Neutrophil (primary cell): ENCODE measurements around the gene RSPH6A.
A peak's percentile ranks its signal among the peaks of the same experiment; 100 is the strongest.

ENCODE experiments used
- H3K27ac ChIP-seq: fragments of 200-600 bp; sonication (generic); 2 replicates; pipeline ENCODE4 v1.5.1; 2016; ENCODE audit warnings: mild to moderate bottlenecking, moderate library complexity
- H3K27me3 ChIP-seq: fragments of 200-600 bp; sonication (generic); 2 replicates; pipeline ENCODE4 v1.6.0; 2016; ENCODE audit warnings: mild to moderate bottlenecking
- H3K36me3 ChIP-seq: fragments of 200-600 bp; sonication (generic); 2 replicates; pipeline ENCODE4 v1.5.1; 2017
- H3K4me1 ChIP-seq, 2 experiments: fragments of 200-600 bp in 1 of 2; sonication (generic) in 1 of 2; 1 replicate in 1 of 2; 2 replicates in 1 of 2; pipeline versions ENCODE4 v1.5.1 to v1.6.1; 2013 to 2016; ENCODE audit warnings: low read depth in 1 of 2, low read length in 1 of 2, mild to moderate bottlenecking in 1 of 2, moderate library complexity in 1 of 2; ENCODE audit not compliant: control insufficient read depth in 1 of 2, insufficient read depth in 1 of 2
- H3K4me3 ChIP-seq, 2 experiments: fragments of 200-600 bp in 1 of 2; sonication (generic) in 1 of 2; 1 replicate in 1 of 2; 2 replicates in 1 of 2; pipeline ENCODE4 v1.5.1; 2013 to 2016; ENCODE audit warnings: low read depth in 1 of 2, low read length in 1 of 2, mild to moderate bottlenecking in 1 of 2, moderate library complexity in 1 of 2
- H3K9me3 ChIP-seq: fragments of 200-600 bp; sonication (generic); 2 replicates; pipeline ENCODE4 v1.5.1; 2016
- TF ChIP-seq, protein P1 (sequence below): fragments of 200-600 bp; sonication (generic); IDR thresholded peaks from 2 replicates; pipeline ENCODE4 v1.5.1; 2016; ENCODE audit warnings: antibody characterized with exemption

The RSPH6A gene

DNA sequence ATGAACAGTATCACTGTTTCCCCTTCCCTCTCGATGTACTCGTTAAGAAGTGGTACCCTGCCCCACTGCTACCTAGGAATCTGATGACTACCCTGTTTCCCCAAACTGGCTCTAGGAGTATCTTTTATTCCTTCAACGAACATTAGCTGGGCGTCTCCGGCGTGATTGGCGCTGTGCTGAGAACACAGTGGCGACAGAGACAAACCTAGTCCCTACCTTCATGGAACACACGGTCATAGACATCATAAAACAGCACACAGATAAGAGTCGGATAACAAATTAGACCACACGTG, 47.1 kb upstream of the RSPH6A start:
- TF ChIP-seq, protein P1, sequence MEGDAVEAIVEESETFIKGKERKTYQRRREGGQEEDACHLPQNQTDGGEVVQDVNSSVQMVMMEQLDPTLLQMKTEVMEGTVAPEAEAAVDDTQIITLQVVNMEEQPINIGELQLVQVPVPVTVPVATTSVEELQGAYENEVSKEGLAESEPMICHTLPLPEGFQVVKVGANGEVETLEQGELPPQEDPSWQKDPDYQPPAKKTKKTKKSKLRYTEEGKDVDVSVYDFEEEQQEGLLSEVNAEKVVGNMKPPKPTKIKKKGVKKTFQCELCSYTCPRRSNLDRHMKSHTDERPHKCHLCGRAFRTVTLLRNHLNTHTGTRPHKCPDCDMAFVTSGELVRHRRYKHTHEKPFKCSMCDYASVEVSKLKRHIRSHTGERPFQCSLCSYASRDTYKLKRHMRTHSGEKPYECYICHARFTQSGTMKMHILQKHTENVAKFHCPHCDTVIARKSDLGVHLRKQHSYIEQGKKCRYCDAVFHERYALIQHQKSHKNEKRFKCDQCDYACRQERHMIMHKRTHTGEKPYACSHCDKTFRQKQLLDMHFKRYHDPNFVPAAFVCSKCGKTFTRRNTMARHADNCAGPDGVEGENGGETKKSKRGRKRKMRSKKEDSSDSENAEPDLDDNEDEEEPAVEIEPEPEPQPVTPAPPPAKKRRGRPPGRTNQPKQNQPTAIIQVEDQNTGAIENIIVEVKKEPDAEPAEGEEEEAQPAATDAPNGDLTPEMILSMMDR, result no peak
- no peaks in the 10 kb centered on the region for H3K36me3 ChIP-seq
- peaks cover 41% of the 10 kb centered on the region for H3K27me3 ChIP-seq
- H3K4me1 ChIP-seq, result peaks cover 18 to 20% of the 10 kb centered on the region in 2 experiments
- H3K27ac ChIP-seq, result peak overlapping the region; percentile 73
- H3K4me3 ChIP-seq, result peak overlapping the region; percentile 78 to 87
- H3K9me3 ChIP-seq, result no peaks in the 10 kb centered on the region

DNA sequence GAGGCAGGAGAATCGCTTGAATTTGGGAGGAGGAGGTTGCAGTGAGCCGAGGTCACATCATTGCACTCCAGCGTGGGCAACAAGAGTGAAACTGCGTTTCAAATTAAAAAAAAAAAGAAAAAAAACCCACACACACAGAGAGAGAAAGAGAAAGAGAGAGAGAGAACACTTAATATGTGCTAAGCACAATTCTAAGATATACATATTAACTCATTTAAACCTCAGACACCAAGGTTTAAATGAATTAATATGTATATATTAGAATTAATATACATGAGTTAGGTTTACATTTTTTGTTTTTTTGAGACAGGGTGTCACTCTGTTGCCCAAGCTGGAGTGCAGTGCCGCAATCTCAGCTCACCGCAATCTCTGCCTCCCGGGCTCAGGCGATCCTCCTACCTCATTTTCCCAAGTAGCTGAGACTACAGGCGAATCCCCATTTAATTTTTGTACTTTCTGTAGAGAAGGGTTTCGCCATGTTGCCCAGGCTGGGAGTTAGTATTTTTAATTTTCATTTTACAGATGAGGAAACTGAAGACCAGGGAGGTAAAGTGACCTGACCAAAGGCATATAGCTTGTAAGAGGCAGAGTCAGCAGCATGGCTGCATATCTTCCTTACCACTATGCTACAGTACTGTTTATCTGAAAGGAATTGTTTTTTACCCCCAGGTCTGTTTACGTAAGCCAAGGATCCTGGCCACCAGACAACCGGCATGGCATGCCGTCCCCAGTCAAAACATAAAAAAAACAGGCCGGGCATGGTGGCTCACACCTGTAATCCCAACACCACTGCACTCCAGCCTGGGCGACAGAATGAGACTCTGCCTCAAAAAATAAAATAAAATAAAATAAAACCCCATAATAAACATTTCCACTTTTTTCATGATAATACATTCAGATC, 45.5 kb upstream of the RSPH6A start:
- Histone ChIP-seq H3K9me3 (no peaks in the 10 kb centered on the region), H3K4me1 (peaks cover 18 to 20% of the 10 kb centered on the region in 2 experiments), H3K36me3 (peaks cover 5% of the 10 kb centered on the region), H3K27me3 (peaks cover 25% of the 10 kb centered on the region), H3K27ac (no peak overlapping the region), H3K4me3 (no peak overlapping the region)
- TF ChIP-seq, protein P1, result no peak

DNA sequence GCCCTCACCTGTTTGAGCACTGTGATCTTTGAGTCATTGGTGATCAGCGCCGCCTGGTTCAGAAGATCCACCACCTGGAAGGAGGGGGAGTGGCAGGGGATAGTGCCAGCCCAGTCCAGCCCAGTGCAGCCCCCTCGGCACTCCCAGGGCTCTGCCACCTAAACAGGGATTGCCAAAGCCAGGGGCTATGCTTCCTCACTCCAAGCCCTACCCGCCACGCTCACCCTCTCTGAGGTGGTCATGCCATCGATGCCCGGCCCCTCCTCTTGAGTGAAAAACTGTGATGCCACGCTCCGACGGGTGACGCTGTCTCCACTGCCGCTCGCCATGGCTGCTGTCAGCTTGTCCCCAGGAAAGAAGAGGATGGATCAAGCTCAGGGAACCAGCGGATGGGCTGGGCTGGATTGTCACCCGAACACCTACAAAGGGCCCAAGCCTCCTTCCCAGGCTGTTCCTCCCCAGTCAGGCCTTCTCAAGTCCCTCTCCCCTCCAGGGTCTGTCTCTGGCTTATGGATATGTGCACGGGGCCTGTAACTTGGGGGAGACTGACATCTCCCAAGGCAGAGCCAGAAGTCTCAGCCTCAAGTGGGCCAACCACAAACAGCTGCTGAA, 39.2 kb upstream of the RSPH6A start:
- no peaks in the 10 kb centered on the region for H3K4me1 ChIP-seq
- H3K9me3 ChIP-seq, result no peaks in the 10 kb centered on the region
- H3K27me3 ChIP-seq, result no peaks in the 10 kb centered on the region
- no peak overlapping the region for H3K4me3 ChIP-seq
- H3K36me3 ChIP-seq, result peaks cover 58% of the 10 kb centered on the region
- H3K27ac ChIP-seq, result no peak overlapping the region
- TF ChIP-seq, protein P1, result no peak

DNA sequence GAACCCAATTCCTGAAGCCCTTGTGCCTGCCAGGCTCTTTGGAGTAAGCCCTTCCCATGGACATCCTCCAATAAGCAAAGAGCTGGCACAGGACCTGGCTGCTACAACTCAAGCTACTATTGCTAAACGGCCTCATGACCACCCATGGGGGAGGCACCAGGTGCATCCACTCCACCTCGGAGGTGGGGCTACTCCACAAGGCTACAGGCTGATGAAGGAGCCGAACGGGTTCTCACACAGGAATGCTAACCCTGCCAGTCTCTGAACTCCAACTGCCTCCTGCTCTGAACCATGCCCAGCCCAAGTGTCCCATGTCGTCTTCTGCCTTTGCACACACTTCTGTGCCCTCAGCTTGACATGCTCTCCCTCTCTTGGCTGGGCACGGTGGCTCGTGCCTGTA, 37.9 kb upstream of the RSPH6A start:
- TF ChIP-seq, protein P1, result no peak
- H3K4me3 ChIP-seq, result no peak overlapping the region
- no peaks in the 10 kb centered on the region for H3K4me1 ChIP-seq
- peaks cover 70% of the 10 kb centered on the region for H3K36me3 ChIP-seq
- no peaks in the 10 kb centered on the region for H3K9me3 ChIP-seq
- no peak overlapping the region for H3K27ac ChIP-seq
- no peaks in the 10 kb centered on the region for H3K27me3 ChIP-seq

DNA sequence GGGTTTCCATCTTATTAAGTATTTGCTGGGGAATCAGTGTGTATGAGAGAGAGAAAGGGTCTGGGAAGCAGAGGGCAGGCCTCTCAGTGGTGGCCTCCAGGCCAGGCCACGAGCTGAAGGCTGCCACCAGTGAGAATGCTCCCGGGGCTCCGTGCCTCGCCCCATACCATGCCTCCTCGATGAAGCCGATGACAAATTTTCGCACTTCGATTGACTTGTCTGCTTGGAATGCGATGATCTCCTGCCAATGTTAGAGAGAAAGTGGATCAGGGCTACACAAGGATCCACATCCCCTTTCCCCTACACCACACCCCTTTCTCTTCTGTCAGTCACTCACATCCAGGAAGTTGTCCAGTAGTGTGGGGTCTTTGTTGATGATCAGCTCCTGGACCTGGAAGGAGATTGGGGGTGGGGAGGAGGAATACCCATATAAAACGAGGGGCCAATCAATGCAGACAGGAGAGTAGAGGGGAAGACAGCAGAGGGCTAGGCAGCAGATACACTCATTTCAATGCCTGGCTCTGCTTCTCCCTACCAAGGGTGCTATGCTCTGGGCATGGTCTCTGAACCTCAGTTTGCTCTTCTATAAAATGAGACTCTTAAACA, 37.1 kb upstream of the RSPH6A start:
- TF ChIP-seq, protein P1, result no peak
- Histone ChIP-seq H3K9me3 (no peaks in the 10 kb centered on the region), H3K36me3 (peaks cover 77% of the 10 kb centered on the region), H3K4me3 (no peak overlapping the region), H3K4me1 (no peaks in the 10 kb centered on the region), H3K27ac (no peak overlapping the region), H3K27me3 (no peaks in the 10 kb centered on the region)
